Aorta (tissue), 5 donors: Measurements from ENCODE around the gene GSDME. TPM values are rescaled to one million over a fixed set of nuclear protein-coding genes. Genes with fewer than 3 reads are reported as not detected.

Experiments
- ATAC-seq: fragments of 200-7000 bp; cut with Tn5 transposase; one replicate; pipeline ENCODE4 v1.9.1; 2022; ENCODE audit warnings: moderate library complexity; ENCODE audit not compliant: low FRiP score
- DNase-seq, 2 donors: peaks; one replicate each; pipeline ENCODE4 v3.0.0-alpha.2; 2020
- H3K27ac ChIP-seq, 2 donors: one replicate each; pipeline ENCODE4 v1.5.1; 2013; ENCODE audit warnings: low read length in 2 of 2, mild to moderate bottlenecking in 2 of 2, moderate library complexity in 2 of 2, control low read depth in 1 of 2, inconsistent platforms in 1 of 2, low read depth in 1 of 2
- H3K27me3 ChIP-seq, 2 donors: one replicate each; pipeline ENCODE4 v1.6.1; 2013; ENCODE audit warnings: control low read depth in 1 of 2, low read length in 1 of 2, mild to moderate bottlenecking in 1 of 2, moderate library complexity in 1 of 2; ENCODE audit not compliant: insufficient read depth in 2 of 2, control insufficient read depth in 1 of 2
- H3K36me3 ChIP-seq, 2 donors: one replicate each; pipeline ENCODE4 v1.6.1; 2013; ENCODE audit warnings: control low read depth in 1 of 2, low read length in 1 of 2, mild to moderate bottlenecking in 1 of 2; ENCODE audit not compliant: insufficient read depth in 2 of 2, control insufficient read depth in 1 of 2
- H3K4me1 ChIP-seq, 2 donors: one replicate each; pipeline ENCODE4 v1.6.1; 2013; ENCODE audit warnings: low read length in 2 of 2, control low read depth in 1 of 2, mild to moderate bottlenecking in 1 of 2, moderate library complexity in 1 of 2; ENCODE audit not compliant: insufficient read depth in 2 of 2, control insufficient read depth in 1 of 2
- H3K4me3 ChIP-seq, 2 donors: one replicate each; pipeline ENCODE4 v1.5.1; 2013; ENCODE audit warnings: low read length in 2 of 2, control low read depth in 1 of 2, mild to moderate bottlenecking in 1 of 2
- H3K9me3 ChIP-seq: one replicate; pipeline ENCODE4 v1.6.1; 2013; ENCODE audit warnings: mild to moderate bottlenecking, low read length; ENCODE audit not compliant: control insufficient read depth
- WGBS, 2 donors: extraction: QIAGEN DNeasy Blood & Tissue Kit; methylation state at CpG; one replicate each; pipeline ENCODE4 v1.1.7; 2013; 5-methylcytosine and 5-hydroxymethylcytosine counted together
- intact Hi-C, 2 donors: fragments of 100-400 bp; cut with DNase I; formaldehyde crosslinking; loops; one replicate each; pipeline versions ENCODE4 v1.14.2 to v1.15.0; 2022
- polyA plus RNA-seq, 2 donors: library from polyadenylated mRNA; stranded (reverse); fragments of 200-250 nt; gene quantifications; one replicate each; pipeline ENCODE4 v1.2.3, GENCODE V29; 2013
- total RNA-seq, 2 donors: library from RNA; stranded (reverse); fragmentation: NEBNext Ultra II Directional; extraction: Animal tissue kit (Norgen Biotek cat#: 25700); gene quantifications; one replicate each; pipeline ENCODE4 v1.2.1, GENCODE V29; 2021
- donor health status: healthy with polysubstance abuse.
- donor health status: Bipolar disorder and iron deficiency.
- donor health status: DM: no; HTN: no; CAD: no.
- donor health status: DM: no; HTN: no; CAD: no.
- donor health status: DM: yes; HTN: yes; CAD: no.

Gene GSDME
- total and polyA plus RNA-seq, 4 donors: 15.1 to 20.3 (median 17.5) TPM

GRCh38 chr7:24706211-24707170 lies 50.8 kb downstream of the GSDME start:
- H3K4me1 ChIP-seq: peaks cover 0 to 9% of the 10 kb centered on the region in 2 donors
- DNase-seq (no peak), ATAC-seq (no peak)
- 95% methylated on average over 26 to 30 of the region's 30 CpGs for WGBS, 2 donors
- no peaks in the 10 kb centered on the region for H3K9me3 ChIP-seq
- no peak overlapping the region for H3K27ac ChIP-seq
- no peaks in the 10 kb centered on the region for H3K27me3 ChIP-seq
- intact Hi-C loops: no loop called here
- no peaks in the 10 kb centered on the region for H3K36me3 ChIP-seq
- H3K4me3 ChIP-seq: no peak overlapping the region

- Histone ChIP-seq H3K9me3 (no peaks in the 10 kb centered on the region), H3K27me3 (no peaks in the 10 kb centered on the region), H3K36me3 (no peaks in the 10 kb centered on the region), H3K27ac (no peak overlapping the region), H3K4me3 (no peak overlapping the region), H3K4me1 (peaks cover 0 to 9% of the 10 kb centered on the region in 2 donors)
- DNase-seq (no peak), ATAC-seq (no peak)
- intact Hi-C loops: no loop called here
- WGBS, 2 donors: 76 to 91% methylated on average over 5 of the region's 5 CpGs
These were observed 51.8 kb downstream of the GSDME start for GRCh38 chr7:24705461-24705954.

- 28 to 35% methylated on average over 4 of the region's 4 CpGs for WGBS, 2 donors
- ATAC-seq (no peak), DNase-seq (no peak)
- Histone ChIP-seq H3K4me1 (peaks cover 0 to 9% of the 10 kb centered on the region in 2 donors), H3K4me3 (no peak overlapping the region), H3K36me3 (no peaks in the 10 kb centered on the region), H3K27me3 (no peaks in the 10 kb centered on the region), H3K9me3 (no peaks in the 10 kb centered on the region), H3K27ac (no peak overlapping the region)
- intact Hi-C loops: no loop called here
These were observed 53.0 kb downstream of the GSDME start for GRCh38 chr7:24704311-24704710.

- intact Hi-C loops: no loop called here
- H3K4me1 ChIP-seq: peaks cover 0 to 9% of the 10 kb centered on the region in 2 donors
These were observed 54.0 kb downstream of the GSDME start for GRCh38 chr7:24703296-24703695.

DNA sequence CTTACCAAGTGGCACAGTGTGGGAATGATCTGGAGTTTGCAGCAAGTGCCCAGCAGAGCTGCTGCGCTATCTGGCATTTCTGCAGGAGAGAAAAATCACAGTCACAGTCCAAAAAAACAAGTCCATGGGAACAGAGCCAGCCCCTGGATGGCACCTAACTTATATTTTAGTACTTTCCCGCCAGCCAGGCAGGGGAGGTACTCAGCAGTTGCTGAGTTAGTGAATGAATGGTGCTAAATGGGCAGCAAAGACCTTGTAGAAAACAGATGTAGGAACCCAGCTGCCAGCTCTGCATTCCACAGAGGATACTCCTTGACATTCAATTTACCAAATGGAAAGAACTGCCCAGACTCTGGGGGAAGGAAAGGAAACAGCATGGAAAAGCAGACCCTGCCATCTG lies 54.5 kb downstream of the GSDME start:
- H3K4me1 ChIP-seq: peaks cover 1 to 9% of the 10 kb centered on the region in 2 donors
- no peaks in the 10 kb centered on the region for H3K9me3 ChIP-seq
- no peak for ATAC-seq
- no peaks in the 10 kb centered on the region for H3K36me3 ChIP-seq
- no peak overlapping the region for H3K4me3 ChIP-seq
- H3K27me3 ChIP-seq: no peaks in the 10 kb centered on the region
- intact Hi-C loops: no loop called here
- no peak overlapping the region for H3K27ac ChIP-seq
- DNase-seq: no peak
- 12 to 18% methylated on average over 2 of the region's 2 CpGs for WGBS, 2 donors

More at GRCh38 chr7:24703296-24703695, 54.0 kb downstream of the GSDME start:
- Histone ChIP-seq H3K9me3 (no peaks in the 10 kb centered on the region), H3K27ac (no peak overlapping the region), H3K4me3 (no peak overlapping the region), H3K36me3 (no peaks in the 10 kb centered on the region), H3K27me3 (no peaks in the 10 kb centered on the region)
- WGBS, 2 donors: 10 to 18% methylated on average over 3 of the region's 3 CpGs
- ATAC-seq (no peak), DNase-seq (no peak)

GRCh38 chr7:24701261-24702235 lies 55.7 kb downstream of the GSDME start:
- no peak overlapping the region for H3K4me3 ChIP-seq
- peaks cover 1 to 9% of the 10 kb centered on the region in 2 donors for H3K4me1 ChIP-seq
- no peaks in the 10 kb centered on the region for H3K9me3 ChIP-seq
- H3K36me3 ChIP-seq: no peaks in the 10 kb centered on the region
- no peak overlapping the region for H3K27ac ChIP-seq
- intact Hi-C loops: no loop called here
- 41 to 51% methylated on average over 4 of the region's 4 CpGs for WGBS, 2 donors
- no peak for ATAC-seq
- H3K27me3 ChIP-seq: no peaks in the 10 kb centered on the region
- DNase-seq: no peak

DNA sequence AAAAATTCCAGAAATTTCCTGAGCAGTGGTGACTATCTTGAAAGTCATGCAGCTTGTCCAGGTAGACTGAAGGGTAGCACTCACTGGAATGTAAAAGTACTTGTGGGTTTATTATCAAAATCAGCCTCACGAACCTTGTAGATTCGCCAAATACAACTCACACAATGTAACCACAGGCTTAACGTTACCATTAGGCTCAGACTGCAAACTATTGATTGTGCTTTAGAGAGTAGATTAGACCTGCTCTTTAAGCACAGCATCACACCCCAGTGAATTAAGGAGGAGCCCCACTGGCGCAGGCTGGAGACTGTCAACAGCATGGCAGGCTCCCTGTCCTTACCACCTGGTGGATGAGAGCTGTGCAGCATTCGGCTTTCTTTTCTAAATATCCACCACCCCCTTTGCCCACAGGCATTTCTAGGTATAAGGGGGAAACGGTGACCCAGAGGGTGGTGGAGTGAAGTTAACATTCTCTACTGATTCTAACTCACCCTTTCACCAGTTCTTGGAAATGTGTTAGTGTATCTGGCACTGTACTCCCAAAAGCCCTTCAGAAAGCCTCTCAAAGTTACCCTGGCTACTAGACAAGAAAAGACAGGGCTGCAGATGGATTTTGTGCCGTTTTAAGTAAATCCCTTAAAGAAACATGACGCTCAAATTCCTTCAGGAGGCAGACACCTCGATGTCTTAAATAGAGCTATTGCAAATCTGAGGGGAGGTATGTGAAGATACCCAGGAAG lies 56.6 kb downstream of the GSDME start:
- Histone ChIP-seq H3K36me3 (peaks cover 0 to 2% of the 10 kb centered on the region in 2 donors), H3K4me3 (no peak overlapping the region), H3K4me1 (peaks cover 1 to 9% of the 10 kb centered on the region in 2 donors), H3K9me3 (no peaks in the 10 kb centered on the region), H3K27me3 (no peaks in the 10 kb centered on the region), H3K27ac (no peak overlapping the region)
- DNase-seq (no peak), ATAC-seq (no peak)
- intact Hi-C loops: no loop called here
- 55 to 58% methylated on average over 9 of the region's 9 CpGs for WGBS, 2 donors
